ENCODE measurements around the gene YIF1B.

GRCh38 chr19:38310279-38310670 is 5.5 kb downstream of the YIF1B start:
- TF ChIP-seq, protein P1, sequence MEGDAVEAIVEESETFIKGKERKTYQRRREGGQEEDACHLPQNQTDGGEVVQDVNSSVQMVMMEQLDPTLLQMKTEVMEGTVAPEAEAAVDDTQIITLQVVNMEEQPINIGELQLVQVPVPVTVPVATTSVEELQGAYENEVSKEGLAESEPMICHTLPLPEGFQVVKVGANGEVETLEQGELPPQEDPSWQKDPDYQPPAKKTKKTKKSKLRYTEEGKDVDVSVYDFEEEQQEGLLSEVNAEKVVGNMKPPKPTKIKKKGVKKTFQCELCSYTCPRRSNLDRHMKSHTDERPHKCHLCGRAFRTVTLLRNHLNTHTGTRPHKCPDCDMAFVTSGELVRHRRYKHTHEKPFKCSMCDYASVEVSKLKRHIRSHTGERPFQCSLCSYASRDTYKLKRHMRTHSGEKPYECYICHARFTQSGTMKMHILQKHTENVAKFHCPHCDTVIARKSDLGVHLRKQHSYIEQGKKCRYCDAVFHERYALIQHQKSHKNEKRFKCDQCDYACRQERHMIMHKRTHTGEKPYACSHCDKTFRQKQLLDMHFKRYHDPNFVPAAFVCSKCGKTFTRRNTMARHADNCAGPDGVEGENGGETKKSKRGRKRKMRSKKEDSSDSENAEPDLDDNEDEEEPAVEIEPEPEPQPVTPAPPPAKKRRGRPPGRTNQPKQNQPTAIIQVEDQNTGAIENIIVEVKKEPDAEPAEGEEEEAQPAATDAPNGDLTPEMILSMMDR (IDR thresholded peaks at IDR 0.05): no peak
- TF ChIP-seq EZH2 (IDR thresholded peaks at IDR 0.05; ENCODE audit: borderline replicate concordance, insufficient read depth, low read depth, low read length, poor library complexity, severe bottlenecking): no peak

Measured in B cell (primary cell).